ENCODE results near the gene TFF3. TPM values are rescaled to one million over a fixed set of nuclear protein-coding genes. Genes with fewer than 3 reads are reported as not detected.
A peak's percentile ranks its signal among the peaks of the same experiment; 100 is the strongest.

TFF3 gene
- total and polyA plus RNA-seq, 2 of the 13 experiments (the other 11 are each of a cell fraction or from before 2014, with no cell fraction given): 14.2 to 26.9 TPM

DNA sequence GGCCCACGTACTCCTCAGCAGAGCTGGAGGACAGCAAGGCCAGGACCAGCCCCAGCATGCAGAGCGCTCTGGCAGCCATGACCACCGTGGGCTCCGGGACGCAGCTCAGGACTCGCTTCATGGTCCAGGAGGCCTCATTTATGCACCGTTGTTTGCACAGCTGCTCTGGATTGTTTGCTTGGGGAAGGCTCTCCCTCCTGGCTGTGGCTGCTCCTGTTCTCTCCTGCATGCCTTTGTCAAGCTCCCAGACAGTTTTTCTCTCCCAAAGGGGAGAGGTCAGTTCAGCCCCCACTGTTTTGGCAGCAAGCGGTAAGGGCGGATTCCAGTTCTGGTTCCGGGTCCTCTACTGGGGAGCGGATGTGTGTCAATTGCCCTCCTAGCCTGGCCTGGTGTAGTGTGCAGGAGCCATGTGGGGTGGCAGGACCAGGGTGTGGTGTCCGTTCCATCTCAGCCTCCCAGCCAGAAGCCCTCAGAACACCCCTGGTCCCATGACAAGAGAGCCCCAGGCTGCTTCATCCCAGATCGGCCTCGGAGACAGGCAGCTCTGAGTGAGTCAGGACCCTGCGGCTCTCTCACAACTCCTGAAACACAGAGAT is at the start of gene TFF3 (continued):
- no peak; the same call in 1 of the 2 replicates for TF ChIP-seq ZNF121 (CRISPR knock-in tag; IDR thresholded peaks at IDR 0.05)
- TF ChIP-seq ZNF30 (CRISPR knock-in tag; IDR thresholded peaks at IDR 0.05): no peak
- no peak for TF ChIP-seq ZNF703 (CRISPR knock-in tag; IDR thresholded peaks at IDR 0.05; ENCODE audit: borderline replicate concordance)
- no peak for TF ChIP-seq ZNF549 (CRISPR knock-in tag; IDR thresholded peaks at IDR 0.05)
- TF ChIP-seq, protein P1, sequence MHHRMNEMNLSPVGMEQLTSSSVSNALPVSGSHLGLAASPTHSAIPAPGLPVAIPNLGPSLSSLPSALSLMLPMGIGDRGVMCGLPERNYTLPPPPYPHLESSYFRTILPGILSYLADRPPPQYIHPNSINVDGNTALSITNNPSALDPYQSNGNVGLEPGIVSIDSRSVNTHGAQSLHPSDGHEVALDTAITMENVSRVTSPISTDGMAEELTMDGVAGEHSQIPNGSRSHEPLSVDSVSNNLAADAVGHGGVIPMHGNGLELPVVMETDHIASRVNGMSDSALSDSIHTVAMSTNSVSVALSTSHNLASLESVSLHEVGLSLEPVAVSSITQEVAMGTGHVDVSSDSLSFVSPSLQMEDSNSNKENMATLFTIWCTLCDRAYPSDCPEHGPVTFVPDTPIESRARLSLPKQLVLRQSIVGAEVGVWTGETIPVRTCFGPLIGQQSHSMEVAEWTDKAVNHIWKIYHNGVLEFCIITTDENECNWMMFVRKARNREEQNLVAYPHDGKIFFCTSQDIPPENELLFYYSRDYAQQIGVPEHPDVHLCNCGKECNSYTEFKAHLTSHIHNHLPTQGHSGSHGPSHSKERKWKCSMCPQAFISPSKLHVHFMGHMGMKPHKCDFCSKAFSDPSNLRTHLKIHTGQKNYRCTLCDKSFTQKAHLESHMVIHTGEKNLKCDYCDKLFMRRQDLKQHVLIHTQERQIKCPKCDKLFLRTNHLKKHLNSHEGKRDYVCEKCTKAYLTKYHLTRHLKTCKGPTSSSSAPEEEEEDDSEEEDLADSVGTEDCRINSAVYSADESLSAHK (CRISPR knock-in tag; IDR thresholded peaks at IDR 0.05; ENCODE audit: borderline replicate concordance): no peak
- peak; percentile 60 for TF ChIP-seq MAX (IDR thresholded peaks at IDR 0.05)
- TF ChIP-seq SP1 (IDR thresholded peaks at IDR 0.05): no peak
- TF ChIP-seq SP1 (CRISPR knock-in tag; IDR thresholded peaks at IDR 0.05): no peak; the same call in 1 of the 2 replicates
- no peak for TF ChIP-seq SOX6 (IDR thresholded peaks at IDR 0.05)
- TF ChIP-seq SOX6 (CRISPR knock-in tag; IDR thresholded peaks at IDR 0.05): peak; percentile 86
- TF ChIP-seq YY1 (IDR thresholded peaks at IDR 0.05; ENCODE audit: insufficient read depth, insufficient replicate concordance, low read depth, low read length): peak; percentile 62
- TF ChIP-seq ZNF567 (CRISPR knock-in tag; IDR thresholded peaks at IDR 0.05; ENCODE audit: borderline replicate concordance): no peak
- TF ChIP-seq ARNT (IDR thresholded peaks at IDR 0.05): no peak
- TF ChIP-seq CHD4 (IDR thresholded peaks at IDR 0.05; ENCODE audit: borderline replicate concordance, low read length): peak; percentile 52; the same call in 1 of the 2 replicates
- no peak for TF ChIP-seq CC2D1A (CRISPR knock-in tag; IDR thresholded peaks at IDR 0.05)
- TF ChIP-seq ZNF614 (CRISPR knock-in tag; IDR thresholded peaks at IDR 0.05; ENCODE audit: borderline replicate concordance): no peak
- peak; percentile 41; the same call in 1 of the 2 replicates for TF ChIP-seq MED1 (CRISPR knock-in tag; IDR thresholded peaks at IDR 0.05)
- TF ChIP-seq SATB2 (CRISPR knock-in tag; IDR thresholded peaks at IDR 0.05): no peak
- no peak for TF ChIP-seq ZNF101 (CRISPR knock-in tag; IDR thresholded peaks at IDR 0.05; ENCODE audit: borderline replicate concordance, low read depth)
- TF ChIP-seq PAF1 (CRISPR knock-in tag; IDR thresholded peaks at IDR 0.05): no peak
- peak; percentile 37 to 45; a peak in 1 of 4 replicates for TF ChIP-seq POLR2A (IDR thresholded peaks at IDR 0.05; ENCODE audit: insufficient read depth in 1 of 2, low read depth in 2 of 2, low read length in 2 of 2)
- no peak for TF ChIP-seq NCOA5 (CRISPR knock-in tag; IDR thresholded peaks at IDR 0.05)
- TF ChIP-seq EP300 (IDR thresholded peaks at IDR 0.05; ENCODE audit: low read depth in 2 of 2, low read length in 2 of 2): peak in 1 of 2 experiments; percentile 54; a peak in 1 of 4 replicates
- no peak for TF ChIP-seq EP300 (CRISPR knock-in tag; IDR thresholded peaks at IDR 0.05; ENCODE audit: borderline replicate concordance)
- peak; percentile 73 for TF ChIP-seq CBX1 (IDR thresholded peaks at IDR 0.05; ENCODE audit: low read depth)
- no peak for TF ChIP-seq JUN (CRISPR knock-in tag; IDR thresholded peaks at IDR 0.05)
- no peak for TF ChIP-seq MED13 (CRISPR knock-in tag; IDR thresholded peaks at IDR 0.05)
- no peak for TF ChIP-seq KDM5A (IDR thresholded peaks at IDR 0.05; ENCODE audit: borderline replicate concordance, low read length)
- no peak for TF ChIP-seq DBP (CRISPR knock-in tag; IDR thresholded peaks at IDR 0.05; ENCODE audit: not compliant biosample characterization)
- no peak for TF ChIP-seq LCORL (IDR thresholded peaks at IDR 0.05)
- peak; percentile 91 for TF ChIP-seq LCORL (CRISPR knock-in tag; IDR thresholded peaks at IDR 0.05)
- TF ChIP-seq ZNF260 (CRISPR knock-in tag; IDR thresholded peaks at IDR 0.05; ENCODE audit: borderline replicate concordance, low read depth): no peak
